D721Med (cell line): Measurements from ENCODE around the gene MAP3K13.
"Not testable (repeated sequence)": the region's sequence is repeated elsewhere in the genome, so short reads cannot be mapped to it uniquely, and the experiment has no call there.

Source experiments
- DNase-seq: peaks from one replicate; pipeline ENCODE4 v3.0.0; 2011; ENCODE audit warnings: low spot score; ENCODE audit not compliant: insufficient read length
- FAIRE-seq: peaks from 2 replicates; lab custom pipeline; 2011; peaks lifted over from hg19 to GRCh38; lab: Jason Lieb, UNC
- TF ChIP-seq, protein P1 (sequence below): IDR thresholded peaks from 2 replicates; pipeline ENCODE4 v1.5.1; 2012; ENCODE audit warnings: mild to moderate bottlenecking, control low read depth; ENCODE audit not compliant: insufficient read depth; ENCODE audit errors: missing control alignments

MAP3K13 gene

GRCh38 chr3:185361920-185362319 is 1.0 kb upstream of the MAP3K13 start:
- TF ChIP-seq, protein P1, sequence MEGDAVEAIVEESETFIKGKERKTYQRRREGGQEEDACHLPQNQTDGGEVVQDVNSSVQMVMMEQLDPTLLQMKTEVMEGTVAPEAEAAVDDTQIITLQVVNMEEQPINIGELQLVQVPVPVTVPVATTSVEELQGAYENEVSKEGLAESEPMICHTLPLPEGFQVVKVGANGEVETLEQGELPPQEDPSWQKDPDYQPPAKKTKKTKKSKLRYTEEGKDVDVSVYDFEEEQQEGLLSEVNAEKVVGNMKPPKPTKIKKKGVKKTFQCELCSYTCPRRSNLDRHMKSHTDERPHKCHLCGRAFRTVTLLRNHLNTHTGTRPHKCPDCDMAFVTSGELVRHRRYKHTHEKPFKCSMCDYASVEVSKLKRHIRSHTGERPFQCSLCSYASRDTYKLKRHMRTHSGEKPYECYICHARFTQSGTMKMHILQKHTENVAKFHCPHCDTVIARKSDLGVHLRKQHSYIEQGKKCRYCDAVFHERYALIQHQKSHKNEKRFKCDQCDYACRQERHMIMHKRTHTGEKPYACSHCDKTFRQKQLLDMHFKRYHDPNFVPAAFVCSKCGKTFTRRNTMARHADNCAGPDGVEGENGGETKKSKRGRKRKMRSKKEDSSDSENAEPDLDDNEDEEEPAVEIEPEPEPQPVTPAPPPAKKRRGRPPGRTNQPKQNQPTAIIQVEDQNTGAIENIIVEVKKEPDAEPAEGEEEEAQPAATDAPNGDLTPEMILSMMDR: no peak

DNA sequence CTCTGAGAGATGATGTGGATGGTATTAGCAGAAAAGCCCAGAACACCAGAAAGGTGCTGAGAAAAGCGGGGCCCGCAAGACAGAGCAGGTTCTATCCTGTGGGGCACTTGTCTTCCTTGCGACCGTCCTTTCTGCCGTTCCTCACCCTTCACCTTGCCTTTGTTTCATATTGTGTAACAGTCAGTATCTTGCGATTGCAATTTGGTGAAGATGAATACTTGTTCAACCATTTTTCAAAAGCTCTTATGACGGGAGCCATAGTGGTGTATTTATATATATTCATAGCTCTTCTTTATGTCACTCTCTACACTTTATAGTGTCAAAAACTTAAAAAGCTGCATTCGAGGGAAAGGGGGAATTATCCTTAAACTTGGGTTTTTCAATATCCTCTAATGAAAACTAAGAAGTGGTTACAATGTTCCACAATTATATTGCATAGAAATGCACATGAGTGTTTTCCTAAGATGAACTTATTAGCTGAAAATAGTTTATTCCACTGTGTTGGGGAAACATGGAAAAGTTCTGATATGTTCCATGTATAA is 797 bp downstream of the MAP3K13 start:
- TF ChIP-seq, protein P1: no peak
- FAIRE-seq: peak; percentile 48

More at GRCh38 chr3:185361920-185362319, 1.0 kb upstream of the MAP3K13 start:
- FAIRE-seq: peak; percentile 11
- DNase-seq: no peak

GRCh38 chr3:185365291-185366073 is 2.5 kb downstream of the MAP3K13 start:
- no peak for DNase-seq
- TF ChIP-seq, protein P1: no peak

More for the DNA sequence above, 797 bp downstream of the MAP3K13 start:
- DNase-seq: no peak

GRCh38 chr3:185366074-185366335 is 3.1 kb downstream of the MAP3K13 start:
- no peak for DNase-seq
- TF ChIP-seq, protein P1: no peak
- no peak for FAIRE-seq

More at GRCh38 chr3:185365291-185366073, 2.5 kb downstream of the MAP3K13 start:
- no peak for FAIRE-seq

- TF ChIP-seq, protein P1: no peak
- FAIRE-seq (no peak), DNase-seq (no peak)
Observed at GRCh38 chr3:185366913-185367312, 4.0 kb downstream of the MAP3K13 start.

DNA sequence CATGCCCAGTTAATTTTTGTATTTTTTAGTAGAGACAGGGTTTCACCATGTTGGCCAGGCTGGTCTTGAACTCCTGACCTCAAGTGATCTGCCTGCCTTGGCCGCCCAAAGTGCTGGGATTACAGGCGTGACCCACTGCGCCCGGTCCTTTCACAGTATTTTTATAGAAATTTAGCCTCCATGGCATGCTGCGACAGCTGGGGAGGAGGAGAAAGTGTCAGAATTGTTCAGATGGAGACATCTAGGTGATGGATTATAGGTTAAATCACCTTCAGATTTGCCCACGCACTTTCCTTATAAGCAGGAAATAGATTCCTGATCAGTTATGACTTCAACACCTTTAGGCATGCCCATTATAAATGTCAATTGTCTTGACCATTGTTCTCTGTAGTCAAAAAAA is 7.4 kb downstream of the MAP3K13 start:
- DNase-seq, FAIRE-seq: not testable (repeated sequence)

GRCh38 chr3:185371306-185372074 is 8.6 kb downstream of the MAP3K13 start:
- FAIRE-seq: peak; percentile 61
- DNase-seq: no peak
- TF ChIP-seq, protein P1: no peak
